HCT116 (cell line): ENCODE data around the gene SUCLG2. TPM values are rescaled to one million over a fixed set of nuclear protein-coding genes. Genes with fewer than 3 reads are reported as not detected.

Source experiments
- ATAC-seq: fragments of 200-7000 bp; cut with Tn5 transposase; 2 replicates; pipeline ENCODE4 v1.9.1; 2020; ENCODE audit warnings: mild to moderate bottlenecking, moderate library complexity
- BruUV-seq: library from RNA; stranded (reverse); fragments of 400-500 nt; replicated peaks from 2 replicates; lab custom pipeline; 2021; lab: Mats Ljungman, UMichigan
- CTCF ChIA-PET: fragments of 300-600 bp; sonication (Branson Sonifier 250); formaldehyde crosslinking; loops from one replicate; lab custom pipeline; 2021; ENCODE audit warnings: antibody characterized with exemption; lab: Charles Lee
- POLR2A ChIA-PET: fragments of 300-600, 350-600 bp; sonication (Branson Sonifier 250); formaldehyde crosslinking; loops from one replicate; lab custom pipeline; 2021; ENCODE audit warnings: antibody characterized with exemption; lab: Charles Lee
- RAD21 ChIA-PET, 2 experiments: fragments of 300-600 bp; sonication (Branson Sonifier 250); formaldehyde crosslinking; loops; one replicate each; lab custom pipeline; 2023; ENCODE audit warnings: low total read pairs in 2 of 2; ENCODE audit not compliant: uncharacterized antibody in 2 of 2, unreplicated experiment in 2 of 2, low non-redundant PET in 1 of 2; lab: Charles Lee
- DNase-seq: peaks from one replicate; pipeline ENCODE4 v3.0.0-alpha.2; 2010; ENCODE audit warnings: low read depth, low spot score
- H2AFZ ChIP-seq: fragments of 200-600 bp; shearing (Covaris generic), sonication (generic); 2 replicates; pipeline ENCODE4 v1.6.1; 2017; ENCODE audit warnings: low read depth, mixed run types, mixed read lengths, antibody characterized with exemption, low read length; ENCODE audit not compliant: poor library complexity, severe bottlenecking
- H3K27ac ChIP-seq: 2 replicates; pipeline ENCODE4 v1.5.1; 2012; ENCODE audit warnings: low read depth, low read length
- H3K27me3 ChIP-seq: fragments of 200-600 bp; sonication (generic); 2 replicates; pipeline ENCODE4 v1.6.1; 2016; ENCODE audit warnings: mixed run types, low read length, mixed read lengths; ENCODE audit not compliant: insufficient read depth
- H3K36me3 ChIP-seq, 2 experiments: fragments of 200-500 bp in 1 of 2; fragments of 200-600 bp in 1 of 2; sonication (Bioruptor generic) in 1 of 2; sonication (generic) in 1 of 2; 2 replicates each; pipeline versions ENCODE4 v1.5.1 to v1.6.1; 2014 to 2016; ENCODE audit warnings: low read length in 2 of 2, inconsistent platforms in 1 of 2, mixed read lengths in 1 of 2, mixed run types in 1 of 2; ENCODE audit not compliant: insufficient read depth in 2 of 2, control insufficient read depth in 1 of 2
- H3K4me1 ChIP-seq, 2 experiments: fragments of 200-600 bp in 1 of 2; sonication (generic) in 1 of 2; 2 replicates each; pipeline versions ENCODE4 v1.5.1 to v1.6.1; 2012 to 2017; ENCODE audit warnings: low read length in 2 of 2, inconsistent platforms in 1 of 2, mild to moderate bottlenecking in 1 of 2, mixed read lengths in 1 of 2, mixed run types in 1 of 2, moderate library complexity in 1 of 2; ENCODE audit not compliant: insufficient read depth in 2 of 2, control insufficient read depth in 1 of 2
- H3K4me2 ChIP-seq: fragments of 200-600 bp; sonication (generic); 2 replicates; pipeline ENCODE4 v1.6.1; 2017; ENCODE audit warnings: mixed run types, low read length, mixed read lengths
- H3K4me3 ChIP-seq, 2 experiments: fragments of 200-600 bp in 1 of 2; sonication (generic) in 1 of 2; replicated peaks in 1 of 2; 2 replicates each; pipeline ENCODE4 v1.5.1; 2011 to 2016; ENCODE audit warnings: low read length in 2 of 2, control low read depth in 1 of 2, low read depth in 1 of 2, mild to moderate bottlenecking in 1 of 2, mixed read lengths in 1 of 2, mixed run types in 1 of 2
- H3K79me2 ChIP-seq: fragments of 200-600 bp; sonication (generic); 2 replicates; pipeline ENCODE4 v1.6.1; 2017; ENCODE audit warnings: mild to moderate bottlenecking, mixed run types, low read length, moderate library complexity, mixed read lengths; ENCODE audit not compliant: insufficient read depth
- H3K9ac ChIP-seq: fragments of 200-600 bp; sonication (generic); 2 replicates; pipeline ENCODE4 v1.6.1; 2016; ENCODE audit warnings: low read length, mixed read lengths
- H3K9me2 ChIP-seq: fragments of 200-600 bp; sonication (generic), shearing (Covaris generic); 2 replicates; pipeline ENCODE4 v1.6.1; 2017; ENCODE audit warnings: mixed run types, mild to moderate bottlenecking, moderate library complexity; ENCODE audit not compliant: insufficient read depth
- H3K9me3 ChIP-seq, 2 experiments: fragments of 200-500 bp in 1 of 2; fragments of 200-600 bp in 1 of 2; sonication (Bioruptor generic) in 1 of 2; sonication (generic) in 1 of 2; 2 replicates each; pipeline ENCODE4 v1.6.1; 2014 to 2017; ENCODE audit warnings: low read length in 2 of 2, mixed read lengths in 2 of 2, inconsistent platforms in 1 of 2, low read depth in 1 of 2, mild to moderate bottlenecking in 1 of 2, mixed run types in 1 of 2, moderate library complexity in 1 of 2; ENCODE audit not compliant: control insufficient read depth in 1 of 2, insufficient read depth in 1 of 2
- H4K20me1 ChIP-seq: fragments of 200-600 bp; sonication (generic), shearing (Covaris generic); 2 replicates; pipeline ENCODE4 v1.6.1; 2017; ENCODE audit warnings: mixed run types, mild to moderate bottlenecking, moderate library complexity; ENCODE audit not compliant: insufficient read depth
- ATF3 ChIP-seq: IDR thresholded peaks from 2 replicates; pipeline ENCODE4 v1.6.1; 2012
- CBX3 ChIP-seq: IDR thresholded peaks from 2 replicates; pipeline ENCODE4 v1.6.1; 2012; ENCODE audit warnings: low read depth
- CEBPB ChIP-seq: IDR thresholded peaks from 2 replicates; pipeline ENCODE4 v1.6.1; 2012; ENCODE audit warnings: low read depth
- EGR1 ChIP-seq: IDR thresholded peaks from 2 replicates; pipeline ENCODE4 v1.6.1; 2012; ENCODE audit warnings: low read depth
- EZH2 ChIP-seq: fragments of 200-600 bp; sonication (generic); IDR thresholded peaks from 2 replicates; pipeline ENCODE4 v1.6.1; 2017; ENCODE audit warnings: antibody characterized with exemption, mixed run types
- EZH2phosphoT487 ChIP-seq: fragments of 200-600 bp; IDR thresholded peaks from 2 replicates; pipeline ENCODE4 v1.6.1; 2018; ENCODE audit warnings: antibody characterized with exemption, borderline replicate concordance
- FOSL1 ChIP-seq: IDR thresholded peaks from 2 replicates; pipeline ENCODE4 v1.6.1; 2012; ENCODE audit warnings: low read depth
- JUND ChIP-seq: IDR thresholded peaks from 2 replicates; pipeline ENCODE4 v1.6.1; 2012
- MAX ChIP-seq: IDR thresholded peaks from 2 replicates; pipeline ENCODE4 v1.6.1; 2012
- POLR2A ChIP-seq: IDR thresholded peaks from 2 replicates; pipeline ENCODE4 v1.7.0; 2011; ENCODE audit warnings: borderline replicate concordance; ENCODE audit not compliant: insufficient read depth, insufficient read length; ENCODE audit errors: extremely low read depth
- REST ChIP-seq: IDR thresholded peaks from 2 replicates; pipeline ENCODE4 v1.6.1; 2012; ENCODE audit warnings: low read depth
- SIN3A ChIP-seq: IDR thresholded peaks from 2 replicates; pipeline ENCODE4 v1.6.1; 2012; ENCODE audit warnings: low read depth
- SRF ChIP-seq: IDR thresholded peaks from 2 replicates; pipeline ENCODE4 v1.6.1; 2012; ENCODE audit warnings: low read depth
- TCF7L2 ChIP-seq: IDR thresholded peaks from 2 replicates; pipeline ENCODE4 v1.7.0; 2011; ENCODE audit warnings: borderline replicate concordance, inconsistent platforms; ENCODE audit not compliant: insufficient read depth, insufficient read length; ENCODE audit errors: extremely low read depth
- YY1 ChIP-seq: IDR thresholded peaks from 2 replicates; pipeline ENCODE4 v1.6.1; 2011; ENCODE audit warnings: low read length, low read depth, moderate library complexity, mild to moderate bottlenecking; ENCODE audit not compliant: insufficient replicate concordance; ENCODE audit errors: extremely low read depth
- ZFX ChIP-seq: fragments of 450-650 bp; IDR thresholded peaks from 2 replicates; pipeline ENCODE4 v1.6.1; 2017
- intact Hi-C: fragments of 100-400 bp; cut with micrococcal nuclease; formaldehyde crosslinking; loops from 2 replicates; pipeline ENCODE4 v1.10.0; 2022
- total RNA-seq: library from RNA; stranded (reverse); gene quantifications from one replicate; pipeline ENCODE4 v1.2.1, GENCODE V29; 2021; ENCODE audit not compliant: unreplicated experiment

The SUCLG2 gene
- total RNA-seq, 1 experiment from 2014 or later = 49.2 TPM

GRCh38 chr3:67459796-67460195 is 194.6 kb downstream of the SUCLG2 start:
- H3K79me2 ChIP-seq = no peaks in the 10 kb centered on the region
- H3K36me3 ChIP-seq = no peaks in the 10 kb centered on the region
- H2AFZ ChIP-seq = no peak overlapping the region
- H4K20me1 ChIP-seq = no peaks in the 10 kb centered on the region
- no peak overlapping the region for H3K4me2 ChIP-seq
- H3K4me3 ChIP-seq = no peak overlapping the region
- no peaks in the 10 kb centered on the region for H3K27me3 ChIP-seq
- no TSS peak for BruUV-seq
- POLR2A ChIA-PET = no interaction called here
- TF ChIP-seq EZH2 (no peak), SRF (no peak), POLR2A (no peak), ATF3 (no peak), REST (no peak), TCF7L2 (no peak), ZFX (no peak), FOSL1 (no peak), MAX (no peak), CEBPB (no peak), EGR1 (no peak), EZH2phosphoT487 (no peak), CBX3 (no peak), JUND (no peak), YY1 (no peak), SIN3A (no peak)
- DNase-seq = no peak
- RAD21 ChIA-PET = no interaction called here
- ATAC-seq = no peak
- no peaks in the 10 kb centered on the region for H3K4me1 ChIP-seq
- intact Hi-C loops = no loop called here
- no peaks in the 10 kb centered on the region for H3K9me3 ChIP-seq
- no peak overlapping the region for H3K27ac ChIP-seq
- H3K9ac ChIP-seq = no peak overlapping the region
- CTCF ChIA-PET = no interaction called here
- H3K9me2 ChIP-seq = no peaks in the 10 kb centered on the region
